Measurements from ENCODE around the gene GOLGA8J.

GRCh38 chr15:30041868-30042267 lies 40.9 kb upstream of the GOLGA8J start:
- no peak for TF ChIP-seq EZH2 (IDR thresholded peaks at IDR 0.05; ENCODE audit: low read length, missing control alignments)
- no peak for TF ChIP-seq CTCF (conservative IDR thresholded peaks at IDR 0.05 in 1 of 2, IDR thresholded peaks at IDR 0.05 in 1 of 2; ENCODE audit: low read depth in 1 of 2, low read length in 2 of 2)

Data from fibroblast of lung (primary cell).